Endodermal cell (in vitro differentiated cells): Measurements from ENCODE around the gene HMCN2. TPM values are rescaled to one million over a fixed set of nuclear protein-coding genes. Genes with fewer than 3 reads are reported as not detected.

Experiments used
- DNase-seq: peaks from one replicate; pipeline ENCODE4 v3.0.0-alpha.2; 2017
- H3K27ac ChIP-seq: 2 replicates; pipeline ENCODE4 v1.5.1; 2013; ENCODE audit warnings: mild to moderate bottlenecking, low read depth, low read length, moderate library complexity
- H3K27me3 ChIP-seq: 2 replicates; pipeline ENCODE4 v1.6.1; 2013; ENCODE audit warnings: mild to moderate bottlenecking, low read length, moderate library complexity; ENCODE audit not compliant: insufficient read depth, control insufficient read depth, poor library complexity, severe bottlenecking
- H3K36me3 ChIP-seq: 2 replicates; pipeline ENCODE4 v1.7.0; 2013; ENCODE audit warnings: mild to moderate bottlenecking, low read length, moderate library complexity; ENCODE audit not compliant: control insufficient read depth, insufficient read depth
- H3K4me1 ChIP-seq: one replicate; pipeline ENCODE4 v1.7.0; 2013; ENCODE audit warnings: low read length; ENCODE audit not compliant: control insufficient read depth, insufficient read depth
- H3K4me3 ChIP-seq: 2 replicates; pipeline ENCODE4 v1.5.1; 2013; ENCODE audit warnings: mild to moderate bottlenecking, low read length, moderate library complexity
- H3K9ac ChIP-seq: 2 replicates; pipeline ENCODE4 v1.6.1; 2013; ENCODE audit warnings: mild to moderate bottlenecking, low read length, moderate library complexity; ENCODE audit not compliant: poor library complexity, severe bottlenecking; ENCODE audit errors: extremely low read depth
- H3K9me3 ChIP-seq: 2 replicates; pipeline ENCODE4 v1.6.1; 2013; ENCODE audit warnings: mild to moderate bottlenecking, low read length, moderate library complexity; ENCODE audit not compliant: control insufficient read depth
- H3K27ac Mint-ChIP-seq: 2 replicates; pipeline ENCODE4 v1.8.0; 2020; ENCODE audit warnings: mixed read lengths
- H3K27me3 Mint-ChIP-seq: 2 replicates; pipeline ENCODE4 v1.8.0; 2021; ENCODE audit warnings: mild to moderate bottlenecking, mixed read lengths; ENCODE audit not compliant: insufficient read depth
- H3K36me3 Mint-ChIP-seq: 2 replicates; pipeline ENCODE4 v1.8.0; 2020; ENCODE audit warnings: low read depth, mixed read lengths
- H3K4me1 Mint-ChIP-seq: 2 replicates; pipeline ENCODE4 v1.8.0; 2020; ENCODE audit warnings: mixed read lengths
- H3K4me3 Mint-ChIP-seq: 2 replicates; pipeline ENCODE4 v1.8.0; 2020; ENCODE audit warnings: mild to moderate bottlenecking, moderate library complexity, mixed read lengths
- H3K9me3 Mint-ChIP-seq: 2 replicates; pipeline ENCODE4 v1.8.0; 2020; ENCODE audit warnings: mild to moderate bottlenecking, mixed read lengths
- WGBS, 2 experiments: methylation state at CpG; one replicate each; pipeline versions ENCODE4 v1.1.5 to v1.1.7; 2013; ENCODE audit warnings: missing lambda C conversion rate in 2 of 2, mixed read lengths in 1 of 2; ENCODE audit not compliant: insufficient coverage in 1 of 2, insufficient read length in 1 of 2; 5-methylcytosine and 5-hydroxymethylcytosine counted together
- total RNA-seq, 2 donors: library from RNA; stranded (reverse); fragmentation: NEBNext Ultra II Directional in 1 of 2; extraction: Animal tissue kit (Norgen Biotek cat#: 25700) in 1 of 2; gene quantifications; 2 replicates in 1 of 2; 3 replicates in 1 of 2; pipeline ENCODE4 v1.2.1, GENCODE V29; 2021
- TF ChIP-seq, protein P1 (sequence below): fragments of 200-600 bp; sonication (generic); conservative IDR thresholded peaks from 2 replicates; pipeline ENCODE4 v1.5.0; 2021; ENCODE audit warnings: antibody characterized with exemption, mild to moderate bottlenecking

Gene HMCN2
- total RNA-seq, 2 donors from 2014 or later = 3.3 to 3.9 TPM

DNA sequence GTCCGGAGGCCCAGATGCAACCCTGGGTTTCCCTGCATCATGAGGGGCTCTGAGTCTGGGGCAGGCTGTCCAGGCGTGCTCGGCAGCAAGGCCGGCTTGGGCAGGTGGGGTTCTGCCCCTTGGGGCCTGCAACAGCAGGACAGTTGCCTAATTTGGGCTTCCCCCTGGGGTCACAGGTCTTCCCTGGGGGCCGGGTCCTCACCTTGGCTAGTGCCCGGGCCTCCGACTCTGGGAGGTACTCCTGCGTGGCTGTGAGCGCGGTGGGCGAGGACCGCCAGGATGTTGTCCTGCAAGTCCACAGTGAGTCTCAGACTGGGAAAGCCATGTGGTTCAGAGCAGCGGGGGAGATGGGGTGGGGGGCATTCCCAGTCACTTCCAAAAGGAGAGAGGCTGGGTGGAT, 97.1 kb downstream of the HMCN2 start:
- Mint-ChIP-seq H3K36me3 (no peaks in the 10 kb centered on the region), H3K9me3 (no peaks in the 10 kb centered on the region), H3K27ac (no peak overlapping the region), H3K4me3 (no peak overlapping the region), H3K4me1 (no peaks in the 10 kb centered on the region), H3K27me3 (no peaks in the 10 kb centered on the region)
- no peak overlapping the region for H3K27ac ChIP-seq
- no peaks in the 10 kb centered on the region for H3K36me3 ChIP-seq
- no peak for DNase-seq
- 95 to 96% methylated on average over 8 to 13 of the region's 13 CpGs for WGBS, 2 experiments
- no peak overlapping the region for H3K4me3 ChIP-seq
- no peak overlapping the region for H3K9ac ChIP-seq
- H3K9me3 ChIP-seq = no peaks in the 10 kb centered on the region
- H3K4me1 ChIP-seq = no peaks in the 10 kb centered on the region
- no peaks in the 10 kb centered on the region for H3K27me3 ChIP-seq
- TF ChIP-seq, protein P1, sequence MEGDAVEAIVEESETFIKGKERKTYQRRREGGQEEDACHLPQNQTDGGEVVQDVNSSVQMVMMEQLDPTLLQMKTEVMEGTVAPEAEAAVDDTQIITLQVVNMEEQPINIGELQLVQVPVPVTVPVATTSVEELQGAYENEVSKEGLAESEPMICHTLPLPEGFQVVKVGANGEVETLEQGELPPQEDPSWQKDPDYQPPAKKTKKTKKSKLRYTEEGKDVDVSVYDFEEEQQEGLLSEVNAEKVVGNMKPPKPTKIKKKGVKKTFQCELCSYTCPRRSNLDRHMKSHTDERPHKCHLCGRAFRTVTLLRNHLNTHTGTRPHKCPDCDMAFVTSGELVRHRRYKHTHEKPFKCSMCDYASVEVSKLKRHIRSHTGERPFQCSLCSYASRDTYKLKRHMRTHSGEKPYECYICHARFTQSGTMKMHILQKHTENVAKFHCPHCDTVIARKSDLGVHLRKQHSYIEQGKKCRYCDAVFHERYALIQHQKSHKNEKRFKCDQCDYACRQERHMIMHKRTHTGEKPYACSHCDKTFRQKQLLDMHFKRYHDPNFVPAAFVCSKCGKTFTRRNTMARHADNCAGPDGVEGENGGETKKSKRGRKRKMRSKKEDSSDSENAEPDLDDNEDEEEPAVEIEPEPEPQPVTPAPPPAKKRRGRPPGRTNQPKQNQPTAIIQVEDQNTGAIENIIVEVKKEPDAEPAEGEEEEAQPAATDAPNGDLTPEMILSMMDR = no peak

DNA sequence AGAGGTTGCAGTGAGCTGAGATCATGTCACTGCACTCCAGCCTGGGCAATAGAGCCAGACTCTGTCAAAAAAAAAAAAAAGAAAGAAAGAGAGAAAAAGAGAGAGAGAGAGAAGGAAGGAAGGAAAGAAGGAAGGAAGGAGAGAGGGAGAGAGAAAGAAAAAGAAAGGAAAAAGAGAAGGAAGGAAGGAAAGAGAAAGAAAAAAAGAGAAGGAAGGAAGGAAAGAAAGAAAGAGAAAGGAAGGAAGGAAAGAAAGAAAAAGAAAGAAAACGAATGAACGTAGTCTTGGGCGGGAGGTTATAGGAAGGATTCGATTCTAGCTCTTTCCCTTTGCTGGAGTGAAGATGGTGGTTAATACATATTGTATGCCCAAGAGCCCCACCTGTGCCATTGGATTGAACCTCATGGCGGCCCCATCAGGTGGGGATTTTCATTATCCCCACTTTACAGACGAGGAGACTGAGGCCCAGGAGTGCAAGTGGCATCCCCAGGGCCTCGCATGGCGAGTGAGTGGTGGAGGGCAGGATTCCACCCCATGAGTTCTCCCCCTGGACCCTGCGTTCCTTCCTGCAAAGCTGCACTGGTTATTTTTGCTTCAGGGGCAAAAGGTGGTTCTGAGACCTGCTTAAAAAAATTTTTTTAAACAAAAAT, 98.3 kb downstream of the HMCN2 start:
- H3K27me3 ChIP-seq = no peaks in the 10 kb centered on the region
- no peaks in the 10 kb centered on the region for H3K36me3 ChIP-seq
- no peaks in the 10 kb centered on the region for H3K9me3 ChIP-seq
- Mint-ChIP-seq H3K9me3 (no peaks in the 10 kb centered on the region), H3K4me3 (no peak overlapping the region), H3K27me3 (no peaks in the 10 kb centered on the region), H3K27ac (no peak overlapping the region), H3K36me3 (no peaks in the 10 kb centered on the region), H3K4me1 (peaks cover 7% of the 10 kb centered on the region)
- no peak for DNase-seq
- TF ChIP-seq, protein P1 = no peak
- H3K27ac ChIP-seq = no peak overlapping the region
- no peak overlapping the region for H3K4me3 ChIP-seq
- WGBS, 2 experiments = 94 to 100% methylated on average over 6 to 9 of the region's 9 CpGs
- no peak overlapping the region for H3K9ac ChIP-seq
- no peaks in the 10 kb centered on the region for H3K4me1 ChIP-seq

DNA sequence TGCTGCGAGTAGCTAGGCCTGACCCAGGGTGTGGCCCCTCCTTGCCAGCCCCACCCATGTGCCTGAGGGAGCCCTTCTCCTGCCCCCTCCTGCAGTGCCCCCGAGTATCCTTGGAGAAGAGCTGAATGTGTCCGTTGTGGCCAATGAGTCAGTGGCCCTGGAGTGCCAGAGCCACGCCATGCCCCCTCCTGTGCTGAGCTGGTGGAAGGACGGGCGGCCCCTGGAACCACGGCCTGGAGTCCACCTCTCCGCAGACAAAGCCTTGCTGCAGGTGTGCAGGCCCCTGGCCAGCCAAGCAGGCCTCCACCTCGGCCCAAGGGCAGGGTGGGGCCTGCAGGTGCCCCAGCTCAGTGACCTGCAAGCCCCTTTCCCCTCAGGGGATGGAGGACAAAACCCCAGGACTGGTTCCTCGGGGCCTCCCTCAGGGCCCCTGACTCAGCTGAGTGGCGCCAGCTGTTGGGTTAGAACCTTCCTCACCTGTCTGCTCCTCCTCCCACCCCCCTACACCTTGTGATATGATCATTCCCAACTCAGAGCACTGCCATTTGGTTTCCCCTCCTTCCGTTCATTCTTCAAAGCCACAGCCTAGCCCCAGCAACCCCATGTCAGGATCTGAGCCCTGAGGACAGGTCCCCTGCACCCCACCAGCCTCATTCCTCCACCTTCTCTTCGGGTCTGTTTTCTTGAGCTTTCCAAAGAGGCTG, 99.2 kb downstream of the HMCN2 start:
- Mint-ChIP-seq H3K27me3 (no peaks in the 10 kb centered on the region), H3K27ac (no peak overlapping the region), H3K9me3 (no peaks in the 10 kb centered on the region), H3K4me1 (peaks cover 9% of the 10 kb centered on the region), H3K36me3 (no peaks in the 10 kb centered on the region), H3K4me3 (no peak overlapping the region)
- 89 to 90% methylated on average over 3 to 13 of the region's 13 CpGs for WGBS, 2 experiments
- H3K27ac ChIP-seq = no peak overlapping the region
- H3K9me3 ChIP-seq = no peaks in the 10 kb centered on the region
- no peak overlapping the region for H3K9ac ChIP-seq
- TF ChIP-seq, protein P1 = no peak
- no peaks in the 10 kb centered on the region for H3K4me1 ChIP-seq
- no peak overlapping the region for H3K4me3 ChIP-seq
- H3K27me3 ChIP-seq = no peaks in the 10 kb centered on the region
- DNase-seq = no peak
- H3K36me3 ChIP-seq = no peaks in the 10 kb centered on the region
